Activated CD8-positive, alpha-beta memory T cell treated with anti-CD3 and anti-CD28 coated beads for 4 hours (primary cell): ENCODE measurements around the gene PCDHB7.
"Not testable (repeated sequence)": the region's sequence is repeated elsewhere in the genome, so short reads cannot be mapped to it uniquely, and the experiment has no call there.

Experiments used
- DNase-seq, 2 donors: peaks; one replicate each; pipeline ENCODE4 v3.0.0-alpha.2; 2020; ENCODE audit warnings: low read depth in 2 of 2

PCDHB7 gene

DNA sequence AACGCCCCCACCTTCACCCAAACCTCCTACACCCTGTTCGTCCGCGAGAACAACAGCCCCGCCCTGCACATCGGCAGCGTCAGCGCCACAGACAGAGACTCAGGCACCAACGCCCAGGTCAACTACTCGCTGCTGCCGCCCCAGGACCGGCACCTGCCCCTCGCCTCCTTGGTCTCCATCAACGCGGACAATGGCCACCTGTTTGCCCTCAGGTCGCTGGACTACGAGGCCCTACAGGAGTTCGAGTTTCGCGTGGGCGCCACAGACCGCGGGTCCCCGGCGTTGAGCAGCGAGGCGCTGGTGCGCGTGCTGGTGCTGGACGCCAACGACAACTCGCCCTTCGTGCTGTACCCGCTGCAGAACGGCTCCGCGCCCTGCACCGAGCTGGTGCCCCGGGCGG, 52.4 kb downstream of the PCDHB7 start:
- DNase-seq, result not testable (repeated sequence)

DNA sequence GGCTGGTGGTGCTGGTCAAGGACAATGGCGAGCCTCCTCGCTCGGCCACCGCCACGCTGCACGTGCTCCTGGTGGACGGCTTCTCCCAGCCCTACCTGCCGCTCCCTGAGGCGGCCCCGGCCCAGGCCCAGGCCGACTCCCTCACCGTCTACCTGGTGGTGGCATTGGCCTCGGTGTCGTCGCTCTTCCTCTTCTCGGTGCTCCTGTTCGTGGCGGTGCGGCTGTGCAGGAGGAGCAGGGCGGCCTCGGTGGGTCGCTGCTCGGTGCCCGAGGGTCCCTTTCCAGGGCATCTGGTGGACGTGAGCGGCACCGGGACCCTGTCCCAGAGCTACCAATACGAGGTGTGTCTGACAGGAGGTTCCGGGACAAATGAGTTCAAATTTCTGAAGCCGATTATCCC, 53.0 kb downstream of the PCDHB7 start:
- DNase-seq, result not testable (repeated sequence)
